GM21723 (cell line): ENCODE data around the gene SAG.
A peak's percentile ranks its signal among the peaks of the same experiment; 100 is the strongest.

Experiments
- ATAC-seq: cut with Tn5 transposase; IDR thresholded peaks from one replicate; pipeline ENCODE4 v1.9.1; 2021; ENCODE audit warnings: mild to moderate bottlenecking, moderate library complexity; ENCODE audit not compliant: unreplicated experiment

The SAG gene

GRCh38 chr2:233307565-233307964 lies at the start of gene SAG:
SAG (plus strand) TSS chr2:233307816; CDS start chr2:233309190, 1,374 bp downstream.
- no peak for ATAC-seq

DNA sequence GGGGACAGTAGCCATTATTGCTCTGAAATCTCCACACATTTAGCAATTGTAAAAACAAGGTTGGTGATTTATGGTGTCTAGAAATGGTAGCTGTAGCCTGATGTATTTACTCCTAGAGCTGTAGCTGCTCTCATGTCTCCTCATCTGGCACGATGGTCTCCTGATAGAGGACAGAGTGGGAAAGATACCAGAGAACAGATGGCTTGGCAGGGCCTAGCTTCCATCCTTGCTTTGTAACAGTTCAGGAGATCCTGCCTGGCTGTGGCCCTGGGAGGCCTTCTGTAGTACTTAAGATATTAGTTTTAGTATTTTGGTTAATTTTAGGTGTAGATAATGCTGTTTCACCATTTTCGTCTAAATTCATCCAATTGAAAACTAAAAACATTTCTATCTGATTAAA lies 49.4 kb upstream of the SAG start:
- ATAC-seq: no peak

- no peak for ATAC-seq
Measured at GRCh38 chr2:233259730-233260129, 47.9 kb upstream of the SAG start.

DNA sequence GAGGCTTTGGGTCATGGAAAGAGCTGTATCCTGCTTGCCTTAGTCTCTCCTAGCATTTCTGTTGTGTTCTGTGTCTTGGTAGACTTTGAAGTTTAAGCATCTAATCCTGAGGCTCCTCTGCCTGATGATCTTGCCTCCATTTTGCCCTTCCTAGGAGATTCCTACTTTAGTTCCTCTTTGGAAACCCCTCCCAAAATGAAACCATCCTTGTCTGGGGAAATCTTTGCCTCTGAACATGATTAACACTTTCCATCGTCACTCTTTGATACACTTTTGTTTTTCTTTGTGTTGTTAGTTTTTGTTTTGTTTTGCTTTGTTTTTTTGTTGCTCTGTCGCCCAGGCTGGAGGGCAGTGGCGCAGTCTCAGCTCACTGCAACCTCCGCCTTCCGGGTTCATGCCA lies 47.0 kb upstream of the SAG start:
- ATAC-seq: no peak

DNA sequence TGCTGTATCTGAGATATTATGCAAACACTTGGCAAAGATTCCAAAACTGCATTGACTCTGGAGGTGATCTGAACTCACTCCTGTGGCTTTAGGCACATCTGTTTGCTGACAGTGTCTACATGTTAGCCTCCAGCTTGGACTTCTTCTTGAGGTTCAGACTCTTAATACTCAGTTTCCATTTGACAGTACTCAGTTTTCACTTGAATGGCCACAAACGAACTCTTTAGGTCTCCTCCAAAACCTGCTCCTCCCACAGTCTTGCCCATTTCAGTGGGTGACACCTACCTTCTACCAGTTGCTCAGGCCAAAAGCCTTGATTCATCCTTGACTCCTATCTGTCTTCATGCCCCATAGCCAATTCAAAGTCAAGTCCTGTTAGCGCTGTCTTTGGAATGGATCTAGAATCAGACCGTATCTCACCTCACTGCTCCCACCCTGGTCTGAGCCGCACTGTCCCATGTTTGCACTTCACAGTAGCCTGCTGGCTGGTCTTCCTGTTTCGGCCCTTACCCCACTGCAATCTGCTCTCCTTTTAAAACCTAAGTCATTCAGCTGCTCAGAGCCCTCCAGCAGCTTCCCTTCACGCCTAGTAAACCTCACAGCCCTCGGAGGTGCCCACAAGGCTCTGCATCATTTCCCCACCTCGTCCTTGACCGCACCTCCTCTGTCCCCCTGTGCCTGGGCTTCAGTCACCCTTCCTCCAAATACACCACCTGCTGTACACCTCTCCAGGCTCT lies 45.6 kb upstream of the SAG start:
- peak; percentile 76 for ATAC-seq

DNA sequence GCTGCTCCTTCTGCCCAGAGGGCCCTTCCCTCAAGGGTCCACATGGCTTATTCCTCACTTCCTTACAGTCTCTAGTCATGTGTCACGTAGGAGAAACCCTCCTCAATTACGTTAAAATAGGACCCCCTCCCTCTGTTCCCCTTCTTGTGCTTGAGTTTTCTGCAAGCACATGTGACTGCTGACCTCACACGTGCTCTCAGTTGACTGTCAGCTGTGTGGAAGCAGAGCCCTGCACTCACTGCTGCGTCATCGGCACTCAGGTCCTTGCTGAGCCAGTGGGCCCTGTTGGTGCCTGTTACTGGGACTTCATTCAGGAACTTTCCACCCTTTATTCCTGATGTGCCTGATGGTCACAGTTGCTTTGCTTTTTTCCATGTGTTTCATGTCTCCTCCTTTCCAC lies 45.1 kb upstream of the SAG start:
- peak; percentile 17 for ATAC-seq

GRCh38 chr2:233263045-233263570 lies 44.5 kb upstream of the SAG start:
- no peak for ATAC-seq

DNA sequence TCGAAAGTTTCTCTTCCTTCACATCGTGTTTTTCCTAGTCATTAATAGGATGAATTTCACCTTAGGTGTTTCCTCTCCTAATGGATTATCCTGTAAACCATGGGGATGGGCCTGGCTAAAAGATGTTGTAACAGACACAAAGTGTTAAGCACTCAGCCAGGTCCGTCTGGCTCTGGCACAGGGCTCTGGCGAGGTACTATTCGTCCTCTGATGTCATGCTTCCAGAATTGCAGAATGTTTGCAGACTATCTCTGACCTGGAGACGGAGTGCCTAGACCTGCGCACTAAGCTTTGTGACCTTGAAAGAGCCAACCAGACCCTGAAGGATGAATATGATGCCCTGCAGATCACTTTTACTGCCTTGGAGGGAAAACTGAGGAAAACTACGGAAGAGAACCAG lies 42.9 kb upstream of the SAG start:
- no peak for ATAC-seq

GRCh38 chr2:233265899-233266431 lies 41.7 kb upstream of the SAG start:
- no peak for ATAC-seq

- no peak for ATAC-seq
Measured at GRCh38 chr2:233266481-233266880, 41.1 kb upstream of the SAG start.

- peak; percentile 90 for ATAC-seq
Measured at GRCh38 chr2:233267516-233268245, 39.9 kb upstream of the SAG start.

- no peak for ATAC-seq
Measured at GRCh38 chr2:233270366-233270765, 37.2 kb upstream of the SAG start.

DNA sequence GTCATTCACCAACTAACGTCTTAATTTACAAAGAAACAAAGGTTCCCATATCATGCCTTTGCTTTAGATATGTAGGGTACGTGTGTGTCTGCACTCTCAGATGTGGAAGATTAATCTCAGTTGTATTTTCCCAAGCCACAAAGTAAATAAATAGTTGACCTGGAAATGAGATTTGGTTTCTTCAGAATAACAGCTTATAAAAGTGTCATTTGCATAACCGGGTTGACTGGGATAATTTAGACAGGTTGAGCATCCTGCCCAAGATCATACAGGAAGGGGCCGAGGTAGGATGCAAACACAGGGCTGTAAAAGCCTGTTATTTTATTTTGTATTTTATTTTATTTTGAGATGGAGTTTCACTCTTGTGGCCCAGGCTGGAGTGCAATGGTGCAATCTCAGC lies 36.7 kb upstream of the SAG start:
- ATAC-seq: no peak

DNA sequence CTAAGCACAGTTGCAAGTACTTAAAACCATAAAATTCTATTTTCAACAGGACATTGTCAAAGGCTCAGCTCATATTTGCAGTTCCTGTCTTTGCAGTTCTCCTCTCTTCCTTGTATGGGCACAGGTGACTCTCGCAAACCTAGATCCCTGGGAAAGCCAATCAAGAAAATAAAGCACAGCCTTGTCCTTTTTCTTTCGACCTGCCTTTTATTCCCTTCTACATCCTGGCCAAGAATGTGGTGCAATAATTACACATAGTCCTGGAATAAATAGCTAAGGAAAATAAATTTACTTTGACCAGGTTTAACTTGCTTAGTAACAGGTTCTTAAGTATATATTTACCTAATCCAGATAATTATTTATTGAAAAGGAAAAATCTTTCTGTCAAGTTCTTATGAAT lies 35.9 kb upstream of the SAG start:
- ATAC-seq: no peak

DNA sequence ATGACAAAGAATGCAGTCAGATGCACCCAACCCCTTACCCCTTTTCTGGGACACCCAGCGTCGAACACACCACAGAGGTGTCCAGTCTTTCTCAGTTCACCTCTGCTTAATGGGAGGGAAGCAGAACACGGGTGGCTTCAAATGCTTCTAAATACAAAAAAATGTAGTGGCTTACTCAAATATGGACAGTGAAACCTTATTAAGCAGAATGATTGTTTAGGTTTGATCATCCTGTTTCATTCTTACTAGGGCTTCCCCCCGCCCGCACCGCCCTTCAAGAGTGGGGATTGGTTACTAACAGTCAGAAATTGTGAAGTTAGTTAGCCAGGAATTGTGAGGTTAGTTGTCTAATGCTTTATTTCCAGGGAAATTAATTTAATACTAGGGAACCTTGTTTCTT lies 34.5 kb upstream of the SAG start:
- no peak for ATAC-seq

DNA sequence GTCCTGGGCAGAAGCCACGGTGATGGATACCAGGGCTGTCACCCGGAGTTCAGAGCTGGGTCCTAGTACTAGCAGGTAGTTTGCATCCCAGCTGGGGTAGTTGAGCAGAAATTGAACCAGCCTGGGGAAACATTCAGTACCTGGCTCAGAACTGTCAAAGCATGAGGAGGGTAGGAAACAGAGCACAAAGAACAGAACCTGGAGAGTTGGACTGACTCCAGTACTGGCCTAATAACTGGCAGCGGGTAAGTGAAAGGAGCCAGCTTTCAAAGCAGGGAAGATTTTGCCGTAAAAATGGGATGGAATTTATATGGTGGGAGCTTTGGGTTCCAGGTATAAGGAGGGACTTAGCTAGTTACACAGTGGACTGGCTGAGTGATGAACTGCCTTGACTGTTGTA lies 32.4 kb upstream of the SAG start:
- ATAC-seq: no peak

DNA sequence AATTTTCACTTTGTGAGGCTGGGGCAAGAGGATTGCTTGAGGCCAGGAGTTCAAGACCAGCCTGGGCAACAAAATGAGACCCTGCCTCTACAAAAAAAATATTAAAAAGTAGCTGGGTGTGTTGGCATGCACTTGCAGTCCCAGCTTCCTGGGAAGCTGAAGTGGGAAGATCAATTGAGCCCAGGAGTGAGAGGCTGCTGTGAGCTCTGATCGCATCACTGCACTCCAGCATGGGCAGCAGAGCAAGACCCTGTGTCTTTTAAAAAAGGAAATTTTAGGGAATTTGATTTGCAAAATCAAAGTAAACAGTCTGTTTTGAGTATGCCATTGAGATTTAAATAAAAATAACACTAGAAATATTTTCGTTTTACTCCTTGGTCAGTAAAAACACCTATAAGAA lies 28.7 kb upstream of the SAG start:
- no peak for ATAC-seq

GRCh38 chr2:233280114-233280693 lies 27.4 kb upstream of the SAG start:
- no peak for ATAC-seq

DNA sequence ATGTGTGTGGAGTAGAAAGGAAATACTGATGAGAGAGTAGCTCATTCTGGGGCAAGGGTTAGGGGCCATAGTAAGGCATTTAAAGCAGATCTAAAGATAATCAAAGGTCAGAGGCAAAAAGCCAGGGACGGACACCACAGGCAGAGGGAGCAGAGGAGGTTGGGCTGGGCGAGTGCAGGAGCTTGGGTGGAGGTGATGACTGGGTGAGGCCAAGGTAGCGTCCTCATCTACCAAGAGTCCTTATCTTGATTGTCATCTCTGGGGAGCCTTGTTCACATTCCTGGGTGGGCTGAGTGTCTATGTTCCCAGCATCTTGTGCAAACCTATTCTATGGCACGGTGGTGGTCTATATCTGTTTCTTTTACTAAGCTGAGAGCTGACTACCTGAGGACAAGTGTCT lies 26.1 kb upstream of the SAG start:
- ATAC-seq: no peak

DNA sequence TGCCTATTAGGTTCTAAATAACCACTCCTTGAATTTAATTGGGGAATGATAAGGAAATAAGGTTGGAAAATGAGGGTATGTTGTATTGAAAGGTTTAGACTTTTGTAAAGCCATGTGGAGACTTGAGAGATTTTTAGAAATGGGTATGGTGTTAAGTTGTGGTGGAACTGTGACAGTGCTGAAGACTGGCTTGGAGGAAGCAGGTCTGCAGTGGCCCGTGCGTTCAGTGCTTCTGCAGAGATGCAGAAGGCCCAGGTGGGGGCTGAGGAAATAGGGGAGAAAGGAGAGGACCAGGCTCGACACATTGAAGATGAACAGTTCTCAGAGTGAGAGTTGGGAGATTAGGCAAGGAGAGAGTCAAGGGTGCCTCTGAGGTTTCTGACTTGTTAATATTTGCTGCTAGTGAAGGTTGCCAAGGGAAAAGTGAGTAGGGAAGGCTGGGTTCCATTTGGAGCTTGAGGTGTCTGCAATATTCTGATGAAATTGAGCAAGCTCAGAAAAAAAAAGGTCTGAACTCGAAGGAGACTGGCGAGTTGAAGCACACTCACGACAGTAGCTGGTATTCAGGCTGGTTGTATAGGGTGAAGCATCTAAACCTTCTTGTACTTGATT lies 25.5 kb upstream of the SAG start:
- ATAC-seq: no peak

GRCh38 chr2:233285921-233286320 lies 21.7 kb upstream of the SAG start:
- ATAC-seq: no peak
